PC-9 (cell line): ENCODE measurements around the gene CLCN2. TPM values are rescaled to one million over a fixed set of nuclear protein-coding genes. Genes with fewer than 3 reads are reported as not detected.

Experiments
- BruUV-seq: library from RNA; stranded (reverse); fragments of 400-500 nt; replicated peaks from 2 replicates; lab custom pipeline; 2021; lab: Mats Ljungman, UMichigan
- CTCF ChIA-PET: fragments of 300-600 bp; sonication (Branson Sonifier 250); formaldehyde crosslinking; loops from one replicate; lab custom pipeline; 2022; ENCODE audit warnings: antibody characterized with exemption; lab: Charles Lee
- POLR2A ChIA-PET: fragments of 300-600 bp; sonication (Branson Sonifier 250); formaldehyde crosslinking; loops from one replicate; lab custom pipeline; 2022; ENCODE audit warnings: antibody characterized with exemption; ENCODE audit not compliant: unreplicated experiment; lab: Charles Lee
- DNase-seq, 2 experiments: peaks; one replicate each; pipeline versions ENCODE4 v3.0.0 to v3.0.0-alpha.2; 2015 to 2022; ENCODE audit warnings: mixed read lengths in 1 of 2
- H2AFZ ChIP-seq: fragments of 200-600 bp; sonication (generic); 2 replicates; pipeline ENCODE4 v1.8.1; 2017; ENCODE audit warnings: antibody characterized with exemption
- H3F3A ChIP-seq: fragments of 200-600 bp; sonication (generic); 2 replicates; pipeline ENCODE4 v1.8.1; 2017; ENCODE audit warnings: antibody characterized with exemption, mild to moderate bottlenecking, low read depth; ENCODE audit not compliant: insufficient read depth
- H3K27ac ChIP-seq: fragments of 200-600 bp; sonication (generic); 2 replicates; pipeline ENCODE4 v1.6.1; 2016; ENCODE audit warnings: mixed run types
- H3K27me3 ChIP-seq: fragments of 200-600 bp; sonication (generic); 2 replicates; pipeline ENCODE4 v1.6.1; 2016; ENCODE audit warnings: low read depth, mixed run types; ENCODE audit not compliant: insufficient read depth
- H3K36me3 ChIP-seq: fragments of 200-600 bp; sonication (generic); 2 replicates; pipeline ENCODE4 v1.6.1; 2016; ENCODE audit warnings: low read depth, mixed run types
- H3K4me1 ChIP-seq: fragments of 200-600 bp; sonication (generic); replicated peaks from 2 replicates; pipeline ENCODE4 v1.6.1; 2016; ENCODE audit warnings: mixed run types; ENCODE audit not compliant: insufficient read depth
- H3K4me2 ChIP-seq: fragments of 200-600 bp; sonication (generic); 2 replicates; pipeline ENCODE4 v1.6.1; 2017; ENCODE audit warnings: mixed run types
- H3K4me3 ChIP-seq: fragments of 200-600 bp; sonication (generic); 2 replicates; pipeline ENCODE4 v1.6.1; 2016; ENCODE audit warnings: mixed run types
- H3K79me2 ChIP-seq: fragments of 200-600 bp; sonication (generic); 2 replicates; pipeline ENCODE4 v1.6.1; 2017; ENCODE audit warnings: low read depth, mixed run types
- H3K9me2 ChIP-seq: fragments of 200-600 bp; sonication (generic); 2 replicates; pipeline ENCODE4 v1.8.1; 2017; ENCODE audit warnings: mild to moderate bottlenecking; ENCODE audit not compliant: insufficient read depth
- H3K9me3 ChIP-seq: fragments of 200-600 bp; sonication (generic); 2 replicates; pipeline ENCODE4 v1.8.1; 2016; ENCODE audit warnings: low read depth; ENCODE audit not compliant: insufficient read depth
- H4K20me1 ChIP-seq: fragments of 200-600 bp; sonication (generic); 2 replicates; pipeline ENCODE4 v1.8.1; 2017; ENCODE audit not compliant: insufficient read depth
- CTCF ChIP-seq: fragments of 200-600 bp; sonication (generic); conservative IDR thresholded peaks from 2 replicates; pipeline ENCODE4 v1.6.1; 2017; ENCODE audit warnings: mixed run types, antibody characterized with exemption, mild to moderate bottlenecking, moderate library complexity
- EZH2 ChIP-seq: fragments of 200-600 bp; sonication (generic); IDR thresholded peaks from 2 replicates; pipeline ENCODE4 v1.8.0; 2017; ENCODE audit warnings: antibody characterized with exemption, low read depth
- intact Hi-C: fragments of 100-400 bp; cut with micrococcal nuclease; formaldehyde crosslinking; loops from one replicate; pipeline ENCODE4 v1.10.0; 2022; ENCODE audit not compliant: unreplicated experiment
- total RNA-seq: library from RNA; stranded (reverse); gene quantifications from 2 replicates; pipeline ENCODE4 v1.2.3, GENCODE V29; 2021

Gene CLCN2
- total RNA-seq, 1 experiment from 2014 or later: 27.1 TPM

DNA sequence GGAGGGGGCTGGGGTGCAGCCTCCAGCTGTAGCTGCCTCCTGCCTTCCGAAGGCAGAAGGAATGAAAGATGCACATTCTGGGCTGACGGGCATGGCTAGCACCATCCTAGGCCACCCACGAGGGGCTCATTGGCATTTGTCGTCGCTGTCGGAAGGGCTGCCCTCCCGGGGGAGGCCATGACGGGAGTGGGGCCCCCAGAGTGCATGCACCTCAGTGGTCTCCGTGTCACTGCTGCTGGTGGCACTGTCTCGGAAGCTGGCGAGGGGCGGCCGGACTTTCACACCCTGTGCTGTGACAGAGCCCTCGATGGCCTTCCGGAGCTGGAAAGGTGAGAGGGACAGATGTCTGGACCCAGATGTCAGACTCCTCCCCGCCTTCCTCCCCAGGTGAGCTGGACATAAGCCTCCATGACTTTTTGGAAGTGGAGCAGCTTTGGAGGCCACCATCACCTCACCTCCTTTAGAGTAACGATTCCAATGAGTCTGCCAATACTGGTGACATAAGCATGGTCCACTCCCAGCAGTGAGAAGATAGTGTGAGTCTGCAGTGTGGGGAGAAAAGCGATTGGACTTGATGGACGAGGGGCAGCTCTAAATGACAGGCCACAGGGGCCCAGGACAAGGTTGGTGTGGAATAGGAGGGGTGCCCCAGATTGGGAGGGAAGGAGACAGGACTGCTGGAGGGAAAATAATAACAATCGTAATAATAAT lies 14.8 kb downstream of the CLCN2 start:
- DNase-seq: no peak

DNA sequence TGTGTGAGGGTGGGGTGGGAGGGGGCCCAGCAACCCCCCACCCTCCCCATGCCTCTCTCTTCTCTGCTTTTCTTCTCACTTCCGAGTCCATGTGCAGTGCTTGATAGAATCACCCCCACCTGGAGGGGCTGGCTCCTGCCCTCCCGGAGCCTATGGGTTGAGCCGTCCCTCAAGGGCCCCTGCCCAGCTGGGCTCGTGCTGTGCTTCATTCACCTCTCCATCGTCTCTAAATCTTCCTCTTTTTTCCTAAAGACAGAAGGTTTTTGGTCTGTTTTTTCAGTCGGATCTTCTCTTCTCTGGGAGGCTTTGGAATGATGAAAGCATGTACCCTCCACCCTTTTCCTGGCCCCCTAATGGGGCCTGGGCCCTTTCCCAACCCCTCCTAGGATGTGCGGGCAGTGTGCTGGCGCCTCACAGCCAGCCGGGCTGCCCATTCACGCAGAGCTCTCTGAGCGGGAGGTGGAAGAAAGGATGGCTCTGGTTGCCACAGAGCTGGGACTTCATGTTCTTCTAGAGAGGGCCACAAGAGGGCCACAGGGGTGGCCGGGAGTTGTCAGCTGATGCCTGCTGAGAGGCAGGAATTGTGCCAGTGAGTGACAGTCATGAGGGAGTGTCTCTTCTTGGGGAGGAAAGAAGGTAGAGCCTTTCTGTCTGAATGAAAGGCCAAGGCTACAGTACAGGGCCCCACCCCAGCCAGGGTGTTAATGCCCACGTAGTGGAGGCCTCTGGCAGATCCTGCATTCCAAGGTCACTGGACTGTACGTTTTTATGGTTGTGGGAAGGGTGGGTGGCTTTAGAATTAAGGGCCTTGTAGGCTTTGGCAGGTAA lies 15.9 kb downstream of the CLCN2 start:
- Histone ChIP-seq H3K9me2 (no peaks in the 10 kb centered on the region), H3K27ac (no peak overlapping the region), H3K36me3 (no peaks in the 10 kb centered on the region), H2AFZ (no peak overlapping the region), H3K79me2 (no peaks in the 10 kb centered on the region), H3K4me1 (peaks cover 8% of the 10 kb centered on the region; the same call in 1 of the 2 replicates), H3K9me3 (no peaks in the 10 kb centered on the region), H3K27me3 (no peaks in the 10 kb centered on the region), H3F3A (peaks cover 9% of the 10 kb centered on the region; the same call in 1 of the 2 replicates), H3K4me2 (no peak overlapping the region), H4K20me1 (no peaks in the 10 kb centered on the region), H3K4me3 (no peak overlapping the region)
- CTCF ChIA-PET: interaction anchor here (0.5 to 1.0 kb wide), 2 partner anchors 26 to 453 kb away, joined by 3 to 4 read pairs; no protein-coding TSS in a partner anchor
- intact Hi-C loops: loop anchor here (1.0 to 5.0 kb wide), 2 partner anchors 17 to 33 kb away; partner anchors contain the start of gene EIF4G1
- TF ChIP-seq EZH2: no peak
- peak; percentile 86 for TF ChIP-seq CTCF
- DNase-seq: peak; percentile 83
- POLR2A ChIA-PET: no interaction called here
- no TSS peak for BruUV-seq

More for the DNA sequence above, 14.8 kb downstream of the CLCN2 start:
- H4K20me1 ChIP-seq: no peaks in the 10 kb centered on the region
- H3K9me2 ChIP-seq: no peaks in the 10 kb centered on the region
- no peaks in the 10 kb centered on the region for H3K79me2 ChIP-seq
- no peak for TF ChIP-seq CTCF
- no peak for TF ChIP-seq EZH2
- H3K4me1 ChIP-seq: peaks cover 7% of the 10 kb centered on the region; the same call in 1 of the 2 replicates
- intact Hi-C loops: loop anchor here (5.0 kb wide), 1 partner anchor 34 kb away; the partner anchor contains the start of gene EIF4G1
- no peak overlapping the region for H2AFZ ChIP-seq
- H3K36me3 ChIP-seq: no peaks in the 10 kb centered on the region
- H3K27me3 ChIP-seq: no peaks in the 10 kb centered on the region
- no peak overlapping the region for H3K4me3 ChIP-seq
- 0 out of 2 replicates have a peak, but pooled peaks cover 5% of the 10 kb centered on the region for H3F3A ChIP-seq
- ChIA-PET POLR2A (no interaction called here), CTCF (interaction anchor here (0.5 kb wide), 1 partner anchor 454 kb away, joined by 3 read pairs; no protein-coding TSS in a partner anchor)
- BruUV-seq: no TSS peak
- H3K9me3 ChIP-seq: no peaks in the 10 kb centered on the region
- H3K27ac ChIP-seq: no peak overlapping the region
- H3K4me2 ChIP-seq: no peak overlapping the region
